ELF-1 (cell line): ENCODE measurements around the gene RRP15.

Experiments used
- DNase-seq: peaks from one replicate; pipeline ENCODE4 v3.0.0-alpha.2; 2016; ENCODE audit warnings: low read depth, low spot score

RRP15 gene

GRCh38 chr1:218362418-218363076, 77.5 kb downstream of the RRP15 start:
- DNase-seq, result no peak

- no peak for DNase-seq
These were observed 78.0 kb downstream of the RRP15 start for GRCh38 chr1:218363141-218363540.

- DNase-seq, result no peak
These were observed 79.1 kb downstream of the RRP15 start for GRCh38 chr1:218364028-218364710.

GRCh38 chr1:218365226-218365999, 80.3 kb downstream of the RRP15 start:
- no peak for DNase-seq

- no peak for DNase-seq
These were observed 81.4 kb downstream of the RRP15 start for GRCh38 chr1:218366322-218367052.

- DNase-seq, result no peak
These were observed 82.0 kb downstream of the RRP15 start for GRCh38 chr1:218367118-218367517.

- no peak for DNase-seq
These were observed 83.6 kb downstream of the RRP15 start for GRCh38 chr1:218368686-218369085.

- DNase-seq, result no peak
These were observed 84.8 kb downstream of the RRP15 start for GRCh38 chr1:218369688-218370511.

GRCh38 chr1:218371927-218372672, 87.0 kb downstream of the RRP15 start:
- DNase-seq, result no peak

GRCh38 chr1:218374401-218375353, 89.6 kb downstream of the RRP15 start:
- DNase-seq, result no peak

- no peak for DNase-seq
These were observed 91.6 kb downstream of the RRP15 start for GRCh38 chr1:218376722-218377121.

GRCh38 chr1:218377143-218377660, 92.1 kb downstream of the RRP15 start:
- no peak for DNase-seq

GRCh38 chr1:218380125-218380977, 95.3 kb downstream of the RRP15 start:
- no peak for DNase-seq

GRCh38 chr1:218382261-218382660, 97.2 kb downstream of the RRP15 start:
- DNase-seq, result no peak

GRCh38 chr1:218383051-218383450, 98.0 kb downstream of the RRP15 start:
- no peak for DNase-seq

- DNase-seq, result no peak
These were observed 98.6 kb downstream of the RRP15 start for GRCh38 chr1:218383681-218384080.

GRCh38 chr1:218384581-218384993, 99.5 kb downstream of the RRP15 start:
- DNase-seq, result no peak
